ENCODE data around the gene AVL9.
"Not testable (repeated sequence)": the region's sequence is repeated elsewhere in the genome, so short reads cannot be mapped to it uniquely, and the experiment has no call there.

AVL9 gene

GRCh38 chr7:32495298-32496051, at the start of gene AVL9:
TSS of gene AVL9 (plus strand) at chr7:32495489. CDS start at chr7:32495710, 221 bp downstream.
- peak; percentile 96 for DNase-seq

GRCh38 chr7:32447218-32447617, 48.1 kb upstream of the AVL9 start:
- no peak for DNase-seq

- no peak for DNase-seq
Measured at GRCh38 chr7:32453341-32454011, 41.8 kb upstream of the AVL9 start.

GRCh38 chr7:32458025-32458424, 37.3 kb upstream of the AVL9 start:
- no peak for DNase-seq

GRCh38 chr7:32459788-32460187, 35.5 kb upstream of the AVL9 start:
- DNase-seq: no peak

- DNase-seq: no peak
Measured at GRCh38 chr7:32461484-32461883, 33.8 kb upstream of the AVL9 start.

GRCh38 chr7:32462451-32462850, 32.8 kb upstream of the AVL9 start:
- DNase-seq: no peak

GRCh38 chr7:32462977-32463376, 32.3 kb upstream of the AVL9 start:
- DNase-seq: peak; percentile 42

GRCh38 chr7:32464641-32465416, 30.5 kb upstream of the AVL9 start:
- not testable (repeated sequence) for DNase-seq

GRCh38 chr7:32470004-32470403, 25.3 kb upstream of the AVL9 start:
- not testable (repeated sequence) for DNase-seq

- no peak for DNase-seq
Measured at GRCh38 chr7:32470871-32471270, 24.4 kb upstream of the AVL9 start.

- no peak for DNase-seq
Measured at GRCh38 chr7:32472015-32472414, 23.3 kb upstream of the AVL9 start.

GRCh38 chr7:32474008-32474407, 21.3 kb upstream of the AVL9 start:
- no peak for DNase-seq

- no peak for DNase-seq
Measured at GRCh38 chr7:32476816-32477648, 18.3 kb upstream of the AVL9 start.

- no peak for DNase-seq
Measured at GRCh38 chr7:32477649-32477980, 17.7 kb upstream of the AVL9 start.

GRCh38 chr7:32479574-32480200, 15.6 kb upstream of the AVL9 start:
- peak; percentile 62 for DNase-seq

GRCh38 chr7:32481176-32481575, 14.1 kb upstream of the AVL9 start:
- DNase-seq: no peak

GRCh38 chr7:32481921-32482320, 13.4 kb upstream of the AVL9 start:
- DNase-seq: no peak

GRCh38 chr7:32489788-32490126, 5.5 kb upstream of the AVL9 start:
- no peak for DNase-seq

- peak; percentile 92 for DNase-seq
Measured at GRCh38 chr7:32490127-32490796, 5.0 kb upstream of the AVL9 start, which contains the start of gene LSM5. TSS of gene LSM5 (minus strand) at chr7:32490380. CDS start at chr7:32490365, 15 bp downstream.

- DNase-seq: no peak
Measured at GRCh38 chr7:32494946-32495297, 367 bp upstream of the AVL9 start.
